ENCODE data around the gene CBFA2T2.

The CBFA2T2 gene

DNA sequence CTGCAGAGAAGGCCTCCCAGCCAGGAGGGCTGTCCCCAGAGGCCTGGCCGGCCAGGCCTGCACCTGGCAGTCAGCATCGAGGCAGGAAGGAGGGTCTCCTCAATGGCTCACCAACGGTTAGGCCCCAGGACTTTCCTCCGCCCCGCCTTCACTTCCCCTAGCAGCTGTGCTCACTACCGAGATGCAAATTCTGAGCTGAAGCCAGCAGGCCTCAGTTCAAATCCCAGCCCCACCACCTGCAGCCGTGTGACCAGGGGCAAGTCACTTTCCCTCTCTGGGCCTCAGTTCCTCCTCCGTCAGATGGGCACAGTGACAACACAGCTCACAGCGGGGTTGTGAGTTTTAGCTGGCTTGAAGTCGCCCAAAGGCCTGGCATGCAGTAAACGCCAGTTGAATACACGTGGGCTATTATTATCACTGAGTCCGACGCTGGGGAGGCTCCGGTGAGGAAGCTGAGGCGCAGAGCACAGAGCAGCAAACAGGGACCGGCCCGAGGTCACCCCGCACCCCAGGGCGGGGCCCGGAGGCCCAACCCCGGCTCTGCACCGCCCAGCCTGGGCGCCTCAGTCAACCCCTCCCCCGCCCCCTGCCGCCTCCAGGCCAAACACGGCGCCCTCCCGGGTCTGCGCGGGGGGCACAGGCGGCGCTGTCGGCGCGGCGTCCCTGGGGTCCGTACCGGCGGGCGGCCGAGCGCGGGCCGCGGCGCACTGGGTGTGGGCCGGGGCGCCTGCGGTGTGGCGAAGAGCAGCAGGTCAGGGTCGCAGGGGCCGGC, 195.6 kb downstream of the CBFA2T2 start:
- Histone ChIP-seq H3K9me3 (ENCODE audit: insufficient read depth, low read length, severe bottlenecking) (no peaks in the 10 kb centered on the region), H2AFZ (ENCODE audit: low read depth, low read length) (peak overlapping the region; percentile 13; the same call in 1 of the 2 replicates), H3K27ac (ENCODE audit: low read length) (peak overlapping the region; percentile 78), H3K4me2 (ENCODE audit: insufficient read depth, low read length) (peak overlapping the region; percentile 95), H3K27me3 (ENCODE audit: insufficient read depth, low read length, poor library complexity) (no peaks in the 10 kb centered on the region), H3K36me3 (ENCODE audit: insufficient read depth, low read length) (peaks cover 48% of the 10 kb centered on the region), H3K4me1 (ENCODE audit: insufficient read depth, low read length) (peaks cover 56% of the 10 kb centered on the region), H3K4me3 (ENCODE audit: low read depth in 1 of 2, low read length in 2 of 2) (peak overlapping the region; percentile 34 to 74), H3K79me2 (ENCODE audit: insufficient read depth, low read length) (peaks cover 56% of the 10 kb centered on the region), H3K9ac (ENCODE audit: low read depth, low read length) (peak overlapping the region; percentile 70), H4K20me1 (ENCODE audit: insufficient read depth, low read length) (peaks cover 51% of the 10 kb centered on the region)
- DNase-seq (peak; percentile 82), ATAC-seq (ENCODE audit: insufficient read depth, low read depth) (peak; percentile 49)
- no peak for TF ChIP-seq EZH2 (IDR thresholded peaks at IDR 0.05; ENCODE audit: borderline replicate concordance, low read depth, low read length, severe bottlenecking)
- TF ChIP-seq, protein P1, sequence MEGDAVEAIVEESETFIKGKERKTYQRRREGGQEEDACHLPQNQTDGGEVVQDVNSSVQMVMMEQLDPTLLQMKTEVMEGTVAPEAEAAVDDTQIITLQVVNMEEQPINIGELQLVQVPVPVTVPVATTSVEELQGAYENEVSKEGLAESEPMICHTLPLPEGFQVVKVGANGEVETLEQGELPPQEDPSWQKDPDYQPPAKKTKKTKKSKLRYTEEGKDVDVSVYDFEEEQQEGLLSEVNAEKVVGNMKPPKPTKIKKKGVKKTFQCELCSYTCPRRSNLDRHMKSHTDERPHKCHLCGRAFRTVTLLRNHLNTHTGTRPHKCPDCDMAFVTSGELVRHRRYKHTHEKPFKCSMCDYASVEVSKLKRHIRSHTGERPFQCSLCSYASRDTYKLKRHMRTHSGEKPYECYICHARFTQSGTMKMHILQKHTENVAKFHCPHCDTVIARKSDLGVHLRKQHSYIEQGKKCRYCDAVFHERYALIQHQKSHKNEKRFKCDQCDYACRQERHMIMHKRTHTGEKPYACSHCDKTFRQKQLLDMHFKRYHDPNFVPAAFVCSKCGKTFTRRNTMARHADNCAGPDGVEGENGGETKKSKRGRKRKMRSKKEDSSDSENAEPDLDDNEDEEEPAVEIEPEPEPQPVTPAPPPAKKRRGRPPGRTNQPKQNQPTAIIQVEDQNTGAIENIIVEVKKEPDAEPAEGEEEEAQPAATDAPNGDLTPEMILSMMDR (IDR thresholded peaks at IDR 0.05; ENCODE audit: borderline replicate concordance, extremely low read depth, low read length, poor library complexity, severe bottlenecking), result no peak

- peaks cover 40% of the 10 kb centered on the region for H3K36me3 ChIP-seq (ENCODE audit: insufficient read depth, low read length)
- H3K9ac ChIP-seq (ENCODE audit: low read depth, low read length), result peak within 1 kb of the TSS; percentile 70
- peak within 1 kb of the TSS; percentile 95 for H3K4me2 ChIP-seq (ENCODE audit: insufficient read depth, low read length)
- peak within 1 kb of the TSS; percentile 81 for H2AFZ ChIP-seq (ENCODE audit: low read depth, low read length)
- ATAC-seq (ENCODE audit: insufficient read depth, low read depth) (peak; percentile 86), DNase-seq (peak; percentile 97)
- peak within 1 kb of the TSS; percentile 78 for H3K27ac ChIP-seq (ENCODE audit: low read length)
- no peaks in the 10 kb centered on the region for H3K9me3 ChIP-seq (ENCODE audit: insufficient read depth, low read length, severe bottlenecking)
- TF ChIP-seq EZH2 (IDR thresholded peaks at IDR 0.05; ENCODE audit: borderline replicate concordance, low read depth, low read length, severe bottlenecking), result no peak
- TF ChIP-seq, protein P1 (IDR thresholded peaks at IDR 0.05; ENCODE audit: borderline replicate concordance, extremely low read depth, low read length, poor library complexity, severe bottlenecking), result peak; percentile 46
- H3K4me1 ChIP-seq (ENCODE audit: insufficient read depth, low read length), result peaks cover 64% of the 10 kb centered on the region
- no peaks in the 10 kb centered on the region for H3K27me3 ChIP-seq (ENCODE audit: insufficient read depth, low read length, poor library complexity)
- peaks cover 42% of the 10 kb centered on the region for H4K20me1 ChIP-seq (ENCODE audit: insufficient read depth, low read length)
- peak within 1 kb of the TSS; percentile 34 to 74 for H3K4me3 ChIP-seq (ENCODE audit: low read depth in 1 of 2, low read length in 2 of 2)
- peaks cover 48% of the 10 kb centered on the region for H3K79me2 ChIP-seq (ENCODE audit: insufficient read depth, low read length)
Measured at GRCh38 chr20:33686100-33686983, 196.4 kb downstream of the CBFA2T2 start, which contains the start of gene E2F1. TSS of gene E2F1 (minus strand) at chr20:33686385. CDS start at chr20:33686264, 121 bp downstream.

- H3K27ac ChIP-seq (ENCODE audit: low read length), result peak overlapping the region; percentile 66
- H2AFZ ChIP-seq (ENCODE audit: low read depth, low read length), result peak overlapping the region; percentile 81
- peaks cover 41% of the 10 kb centered on the region for H3K79me2 ChIP-seq (ENCODE audit: insufficient read depth, low read length)
- no peak for ATAC-seq (ENCODE audit: insufficient read depth, low read depth)
- no peak for TF ChIP-seq EZH2 (IDR thresholded peaks at IDR 0.05; ENCODE audit: borderline replicate concordance, low read depth, low read length, severe bottlenecking)
- TF ChIP-seq, protein P1 (IDR thresholded peaks at IDR 0.05; ENCODE audit: borderline replicate concordance, extremely low read depth, low read length, poor library complexity, severe bottlenecking), result no peak
- peak overlapping the region in 1 of 2 experiments; percentile 74; a peak in 3 of 4 replicates for H3K4me3 ChIP-seq (ENCODE audit: low read depth in 1 of 2, low read length in 2 of 2)
- H3K4me2 ChIP-seq (ENCODE audit: insufficient read depth, low read length), result peak overlapping the region; percentile 78
- H4K20me1 ChIP-seq (ENCODE audit: insufficient read depth, low read length), result peaks cover 36% of the 10 kb centered on the region
- H3K27me3 ChIP-seq (ENCODE audit: insufficient read depth, low read length, poor library complexity), result no peaks in the 10 kb centered on the region
- peaks cover 63% of the 10 kb centered on the region for H3K4me1 ChIP-seq (ENCODE audit: insufficient read depth, low read length)
- no peaks in the 10 kb centered on the region for H3K9me3 ChIP-seq (ENCODE audit: insufficient read depth, low read length, severe bottlenecking)
- peaks cover 35% of the 10 kb centered on the region for H3K36me3 ChIP-seq (ENCODE audit: insufficient read depth, low read length)
- DNase-seq, result no peak
- peak overlapping the region; percentile 70 for H3K9ac ChIP-seq (ENCODE audit: low read depth, low read length)
Measured at GRCh38 chr20:33686984-33687366, 197.1 kb downstream of the CBFA2T2 start.

Measured in DND-41 (cell line).